ENCODE measurements around the gene PLCH2.
A peak's percentile ranks its signal among the peaks of the same experiment; 100 is the strongest.

PLCH2 gene

DNA sequence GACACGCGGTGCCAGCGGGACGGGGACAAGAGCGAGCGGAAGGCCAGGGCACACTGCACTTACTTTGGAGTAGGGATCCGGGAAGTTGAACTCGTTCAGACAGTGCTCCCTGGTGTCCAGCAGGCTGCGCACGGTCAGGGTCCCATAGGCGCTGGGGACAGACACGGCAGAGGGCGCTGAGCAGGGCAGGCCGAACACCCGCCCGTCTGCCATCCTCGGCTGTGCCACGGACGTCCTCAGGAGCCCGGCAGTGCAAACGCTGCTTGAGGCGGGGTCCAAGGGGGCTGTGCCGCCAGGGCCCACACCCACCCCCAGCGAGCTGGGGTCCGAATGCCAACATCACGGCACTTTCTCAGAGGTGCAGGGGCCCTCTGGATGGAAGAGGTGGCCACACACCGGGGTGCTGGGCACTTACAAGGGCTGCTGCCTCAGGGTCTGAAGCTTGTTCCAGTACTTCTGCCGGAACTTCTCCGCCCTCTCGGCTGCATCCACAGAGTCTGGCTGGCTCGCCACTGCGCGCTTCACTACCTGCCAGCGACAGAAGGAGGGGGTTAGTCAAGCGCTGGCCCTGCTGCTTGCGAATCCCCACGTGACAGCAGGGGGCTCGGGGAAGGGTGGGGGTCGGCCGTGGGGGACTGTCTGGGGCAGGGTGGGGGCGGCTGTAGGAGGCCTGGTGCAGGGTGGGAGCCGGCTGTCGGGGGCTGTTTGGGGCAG lies 38.0 kb downstream of the PLCH2 start:
- DNase-seq (ENCODE audit: low spot score): no peak

DNA sequence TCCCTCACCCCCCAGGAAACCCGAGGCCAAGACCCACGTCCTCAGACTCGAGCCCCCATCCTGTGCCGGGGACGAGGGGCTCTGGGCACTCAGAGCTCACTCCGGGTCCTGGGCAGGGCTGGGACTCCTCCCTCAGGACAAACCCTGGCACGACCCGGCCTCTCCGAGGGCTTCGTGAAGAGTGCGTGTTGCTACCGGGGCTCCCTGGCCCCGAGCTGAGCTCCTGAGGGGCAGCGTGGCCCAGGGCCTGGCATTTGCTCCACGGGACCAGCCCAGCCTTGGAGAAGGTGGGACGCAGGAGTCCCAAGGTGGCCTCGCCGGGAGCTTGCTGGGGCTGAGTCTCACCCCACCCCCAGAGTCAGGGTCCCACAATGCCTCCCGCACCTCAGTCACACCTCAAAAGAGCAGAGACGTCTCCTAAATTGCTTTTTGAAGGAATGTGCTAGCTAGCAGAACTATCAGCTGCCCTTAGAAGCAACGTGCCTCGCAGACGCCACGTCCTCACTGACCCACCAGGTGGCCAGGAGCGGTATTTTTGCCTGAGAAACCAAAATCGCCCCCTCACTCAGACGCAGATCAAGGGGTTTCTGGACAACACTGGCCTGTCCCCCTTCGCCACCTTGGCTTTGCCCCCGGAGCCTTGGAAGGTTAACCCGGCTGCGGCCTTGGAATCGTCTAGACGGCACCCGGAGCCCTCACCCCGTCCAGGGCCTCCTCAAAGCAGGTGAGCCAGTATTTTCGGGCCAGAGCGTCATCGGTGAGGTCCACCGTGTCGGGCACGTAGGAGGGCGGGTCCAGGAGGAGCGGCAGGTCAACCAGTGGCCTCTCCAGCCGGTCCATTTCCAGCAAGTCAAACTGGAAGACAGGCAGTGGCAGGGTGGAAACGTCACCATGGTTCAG lies 39.0 kb downstream of the PLCH2 start:
- DNase-seq (ENCODE audit: low spot score): no peak

DNA sequence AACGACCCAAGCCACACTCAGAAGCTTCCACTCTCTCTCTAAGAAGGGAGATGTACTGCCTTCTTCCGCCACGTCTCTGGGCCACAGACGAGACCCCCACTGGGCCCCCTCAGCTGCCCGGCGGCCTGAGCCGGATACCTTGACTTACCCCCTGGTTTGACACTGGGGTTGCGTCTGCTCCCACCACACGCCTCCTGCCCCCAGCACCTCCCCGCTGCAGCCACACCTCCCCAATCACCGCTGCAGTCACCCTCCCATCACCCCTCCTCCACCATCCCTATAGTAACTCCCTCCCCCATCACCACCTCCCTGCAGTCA lies 39.6 kb downstream of the PLCH2 start:
- DNase-seq (ENCODE audit: low spot score): no peak

DNA sequence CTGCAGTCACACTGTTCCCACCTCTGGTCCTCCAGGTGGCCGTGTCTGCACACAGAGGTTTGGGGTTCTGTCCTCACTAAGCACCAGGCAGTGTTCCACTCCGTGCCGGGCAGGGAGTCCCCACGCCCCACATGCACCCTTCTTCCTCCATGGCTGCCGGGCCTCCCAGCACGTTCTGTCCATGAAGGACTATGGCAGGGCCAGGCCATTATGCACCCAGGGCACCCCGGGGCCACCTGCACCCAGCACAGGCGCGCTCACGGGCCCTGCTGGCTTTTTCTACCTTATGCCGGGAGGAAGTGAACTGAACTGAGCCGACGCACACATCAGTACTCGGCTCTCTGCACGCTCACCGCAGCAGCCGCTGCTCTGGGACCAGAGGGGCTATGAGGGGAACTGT lies 40.0 kb downstream of the PLCH2 start:
- no peak for DNase-seq (ENCODE audit: low spot score)

DNA sequence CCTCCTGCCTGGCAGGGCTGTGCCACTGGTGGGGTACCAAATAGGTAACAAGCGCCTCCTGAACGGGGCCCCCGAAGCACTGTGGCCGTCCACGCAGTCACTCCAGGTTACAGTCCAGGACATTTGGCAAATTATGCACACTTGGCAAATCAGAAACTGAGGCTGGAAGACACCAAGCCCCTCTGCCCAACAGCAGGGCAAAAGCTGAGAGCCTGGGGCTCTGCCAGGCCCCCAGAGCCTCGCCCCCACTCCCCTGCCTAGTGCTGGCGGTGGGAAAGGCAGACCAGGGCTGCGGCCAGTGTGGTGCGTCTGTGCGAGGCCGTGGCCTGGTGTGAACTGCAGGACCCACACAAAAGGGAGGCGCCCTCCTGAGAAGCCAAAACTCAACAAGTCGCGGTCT lies 40.9 kb downstream of the PLCH2 start:
- DNase-seq (ENCODE audit: low spot score): no peak

DNA sequence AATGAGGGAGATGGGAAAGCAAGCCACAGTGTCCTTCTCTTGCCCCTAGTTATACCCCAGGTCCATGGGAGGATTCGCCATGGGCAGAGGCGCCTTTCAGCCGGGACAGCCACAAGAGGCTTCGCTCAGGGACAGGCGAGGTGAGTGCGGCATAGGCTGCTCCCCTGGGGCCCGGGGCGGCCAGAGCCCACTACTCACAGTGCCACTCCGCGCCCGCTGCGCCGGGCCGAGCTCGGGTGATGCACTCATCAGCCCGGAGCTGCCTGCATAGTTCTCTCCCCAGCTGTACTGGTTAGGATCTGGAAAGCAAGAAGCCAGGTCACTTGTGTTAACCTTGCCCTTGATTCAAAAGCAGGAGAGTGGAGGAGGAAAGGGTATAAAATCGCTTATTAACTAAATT lies 41.9 kb downstream of the PLCH2 start:
- no peak for DNase-seq (ENCODE audit: low spot score)

DNA sequence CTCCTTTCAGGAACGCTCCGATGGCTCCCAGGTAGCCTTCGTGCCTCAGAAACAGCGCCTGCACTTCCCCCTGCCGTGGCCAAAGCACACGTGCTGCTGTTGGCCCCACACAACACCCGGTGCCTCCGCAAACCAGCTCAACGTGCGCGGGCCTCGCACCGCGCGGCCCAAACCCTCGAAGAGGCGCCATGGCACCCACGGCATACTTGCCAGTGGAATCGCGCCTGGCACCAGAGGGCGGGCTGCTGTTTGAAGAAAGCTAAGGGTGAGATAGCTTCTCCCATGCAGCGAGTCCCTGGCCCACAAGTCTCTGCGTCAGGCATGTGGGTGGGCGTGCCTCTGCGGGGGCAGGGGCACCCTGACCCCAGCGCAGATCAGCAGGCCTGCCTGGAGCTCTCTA lies 42.4 kb downstream of the PLCH2 start:
- no peak for DNase-seq (ENCODE audit: low spot score)

DNA sequence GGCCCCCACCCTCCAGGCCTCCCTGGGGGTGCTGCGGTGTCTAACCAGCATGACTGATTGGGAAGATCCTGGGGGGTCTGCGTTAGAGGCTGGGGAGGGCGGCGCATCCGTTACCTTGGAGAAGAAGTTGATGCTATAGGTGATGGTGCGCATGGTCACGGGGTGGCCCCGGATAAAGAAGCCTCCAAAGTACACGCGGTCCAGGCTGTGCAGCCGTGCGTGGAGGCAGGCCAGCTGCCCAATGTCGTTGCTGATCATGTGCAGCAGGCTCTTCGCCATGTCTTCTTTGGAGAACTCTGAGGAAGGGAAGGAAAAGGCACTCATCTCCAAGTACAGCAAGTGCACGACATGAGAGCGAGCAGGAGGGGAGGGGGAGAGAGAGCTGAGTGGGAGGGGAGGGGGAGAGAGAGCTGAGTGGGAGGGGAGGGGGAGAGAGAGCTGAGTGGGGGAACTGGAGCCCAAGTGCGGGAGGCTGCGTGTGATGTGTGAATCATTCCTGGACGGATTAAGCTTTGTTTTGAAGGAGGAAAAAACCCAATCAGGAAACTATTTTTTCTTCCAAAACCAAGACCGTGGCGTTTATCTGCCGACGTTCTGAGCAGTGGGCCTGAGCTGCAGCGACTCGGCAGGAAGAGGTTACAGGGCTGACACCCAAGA lies 43.1 kb downstream of the PLCH2 start:
- DNase-seq (ENCODE audit: low spot score): no peak

DNA sequence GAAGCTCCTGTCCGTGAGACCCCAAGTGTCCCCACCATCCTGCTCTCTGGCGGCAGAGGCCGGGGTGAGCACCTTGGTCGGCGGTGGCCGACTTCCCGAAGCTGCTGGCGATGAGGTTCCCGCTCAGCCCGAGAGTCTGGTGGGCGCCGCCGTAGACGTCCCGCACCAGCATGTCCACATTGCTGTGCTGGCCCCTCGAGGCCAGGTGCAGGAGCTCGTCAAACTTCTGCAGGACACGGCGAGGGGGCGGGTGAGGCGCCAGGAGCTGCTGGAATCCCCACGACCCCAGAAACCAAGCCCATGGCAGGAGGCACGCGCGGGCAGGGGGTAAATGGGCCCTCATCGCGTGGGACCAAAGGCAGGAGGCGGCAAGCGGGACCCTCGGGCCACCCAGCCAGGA lies 43.6 kb downstream of the PLCH2 start:
- no peak for DNase-seq (ENCODE audit: low spot score)

DNA sequence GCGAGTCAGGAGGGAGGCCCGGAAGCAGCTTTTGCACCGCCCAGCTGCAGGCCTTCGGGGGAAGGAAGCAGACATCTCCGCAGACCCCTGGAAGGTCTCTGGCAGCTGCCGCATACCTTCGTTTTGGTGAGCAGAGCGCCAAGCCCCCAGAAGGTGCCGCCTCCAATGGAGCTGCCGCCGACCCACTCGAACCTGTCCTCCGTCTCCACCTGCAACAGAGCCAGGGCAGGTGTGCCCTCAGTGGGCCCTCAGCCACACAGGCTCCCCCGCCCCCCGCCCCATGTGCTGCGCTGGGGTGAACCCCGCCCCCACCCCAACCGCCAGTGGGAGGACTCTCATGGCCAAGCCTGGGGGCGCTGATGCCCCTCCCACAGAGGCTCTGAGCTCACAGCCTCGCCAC lies 44.1 kb downstream of the PLCH2 start:
- DNase-seq (ENCODE audit: low spot score): no peak

DNA sequence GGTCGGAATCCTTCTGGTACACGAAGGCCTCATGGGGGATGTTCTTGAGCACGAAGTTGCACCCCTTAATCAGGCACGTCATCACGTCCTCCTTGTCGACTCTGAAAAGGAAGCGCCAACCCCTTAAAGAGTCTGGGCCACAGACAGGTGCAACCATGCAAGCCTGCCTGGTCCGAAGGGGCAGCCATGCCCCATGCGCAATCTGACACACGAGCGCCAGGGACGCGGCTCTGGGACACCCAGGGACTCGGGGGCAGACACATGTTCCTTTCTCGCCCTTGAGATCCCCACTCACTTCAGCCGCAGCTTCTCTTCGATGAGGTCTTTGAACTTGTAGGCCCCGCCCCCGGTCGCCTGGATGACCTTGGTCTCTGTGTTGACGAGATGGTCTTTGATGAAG lies 44.7 kb downstream of the PLCH2 start:
- DNase-seq (ENCODE audit: low spot score): no peak

DNA sequence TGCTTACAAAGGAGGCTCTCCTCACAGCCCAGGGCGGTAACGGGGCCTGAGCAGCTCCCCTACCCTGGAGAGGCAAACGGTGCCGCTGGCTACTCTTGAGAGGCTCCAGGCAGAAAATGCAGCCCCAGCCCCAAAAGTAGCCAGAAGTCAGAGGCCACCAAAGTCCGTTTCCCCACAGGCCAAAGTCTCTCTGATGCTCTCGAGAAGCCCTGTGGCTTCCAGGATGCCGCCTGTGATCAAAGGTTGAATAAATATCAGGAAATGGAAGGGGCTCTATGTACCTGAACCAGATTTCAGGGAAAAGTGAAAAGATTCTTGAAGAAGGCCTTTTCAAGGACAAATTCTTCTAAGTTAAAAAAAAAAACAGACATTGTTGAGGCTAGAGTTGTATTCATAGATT lies 46.1 kb downstream of the PLCH2 start:
- no peak for DNase-seq (ENCODE audit: low spot score)

DNA sequence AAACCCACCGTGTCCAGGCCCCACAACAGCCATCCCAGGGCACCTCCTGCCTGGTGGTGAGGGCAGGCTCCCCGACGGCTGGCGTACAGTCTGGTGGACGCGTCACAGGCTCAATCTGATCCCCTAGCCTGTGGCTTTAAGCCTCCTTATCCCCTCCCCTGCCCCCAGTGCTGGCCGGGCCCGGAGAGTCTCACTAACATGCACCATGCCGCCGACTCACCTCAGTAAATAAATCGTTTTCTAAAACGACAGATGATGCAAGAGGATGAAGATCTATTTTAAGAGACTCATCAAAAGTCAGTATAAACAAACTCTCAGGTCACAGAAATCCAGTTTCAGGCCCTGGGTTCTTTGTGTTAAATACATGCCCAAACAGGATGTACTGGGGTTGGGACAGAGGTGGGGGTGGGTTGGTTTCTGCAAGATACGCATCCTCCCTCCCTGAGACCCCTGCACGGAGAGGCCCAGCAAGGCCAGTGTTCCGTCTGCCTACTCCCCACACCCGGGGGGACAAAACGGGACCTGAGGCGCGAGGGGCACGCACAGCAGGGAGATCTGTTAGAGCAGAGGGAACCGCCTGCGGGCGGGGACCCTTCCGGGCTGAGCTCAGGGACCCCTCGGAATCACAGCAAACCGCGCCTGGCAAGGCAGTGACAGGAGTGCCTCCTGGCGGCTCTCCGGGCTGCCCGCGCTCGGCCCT lies 47.3 kb downstream of the PLCH2 start:
- DNase-seq (ENCODE audit: low spot score): no peak

DNA sequence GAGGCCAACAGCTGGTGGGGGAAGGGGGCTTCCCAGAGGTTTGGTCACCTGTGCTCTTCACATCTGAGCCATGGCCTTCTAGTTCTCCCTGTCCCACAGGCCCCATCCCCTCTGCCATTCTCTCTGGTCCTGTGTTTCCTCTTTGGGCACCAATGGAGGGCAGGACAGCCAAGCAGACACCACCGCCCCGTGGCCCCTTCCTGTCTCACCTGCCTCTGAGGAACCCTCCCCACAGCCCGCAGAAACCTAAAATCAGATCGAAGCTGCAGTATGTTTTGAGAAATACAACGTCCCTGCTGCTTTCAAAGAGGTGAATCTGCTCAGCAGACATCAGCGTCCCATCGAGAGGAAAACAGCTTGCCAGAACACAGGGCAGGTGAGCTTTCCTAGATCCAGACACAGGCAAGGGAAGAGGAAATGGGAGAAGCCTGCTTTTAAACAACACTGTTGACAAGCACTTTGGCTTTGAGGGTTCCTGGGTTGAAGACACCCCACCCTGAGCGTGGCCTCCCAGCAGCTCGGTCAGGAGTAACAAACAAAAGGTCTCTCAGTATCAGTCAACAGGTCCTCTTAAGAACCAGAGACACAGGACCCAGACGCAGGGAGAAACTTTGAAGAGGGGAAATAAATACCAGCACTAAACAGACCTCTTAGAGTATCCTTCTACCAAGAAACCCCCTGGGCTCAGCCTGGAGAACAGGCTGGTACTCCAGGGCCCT lies 48.0 kb downstream of the PLCH2 start:
- no peak for DNase-seq (ENCODE audit: low spot score)

DNA sequence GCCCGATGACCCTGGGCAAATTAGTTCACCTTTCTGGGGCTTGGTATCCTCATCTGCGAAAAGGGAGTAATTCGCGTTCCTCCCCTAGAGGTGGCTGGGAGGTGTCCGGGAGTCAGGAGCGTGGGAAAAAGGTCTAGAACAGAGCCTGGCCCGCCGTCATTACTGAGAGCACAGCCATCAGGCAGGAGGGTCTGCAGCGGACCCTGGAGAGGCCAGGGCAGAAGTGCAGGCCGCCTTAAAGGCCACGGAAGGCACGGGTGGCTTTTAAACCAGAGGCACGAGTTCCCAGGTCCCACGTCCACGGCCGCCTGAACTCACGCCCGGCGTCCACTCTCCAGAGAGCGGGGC lies 49.5 kb downstream of the PLCH2 start:
- no peak for DNase-seq (ENCODE audit: low spot score)

DNA sequence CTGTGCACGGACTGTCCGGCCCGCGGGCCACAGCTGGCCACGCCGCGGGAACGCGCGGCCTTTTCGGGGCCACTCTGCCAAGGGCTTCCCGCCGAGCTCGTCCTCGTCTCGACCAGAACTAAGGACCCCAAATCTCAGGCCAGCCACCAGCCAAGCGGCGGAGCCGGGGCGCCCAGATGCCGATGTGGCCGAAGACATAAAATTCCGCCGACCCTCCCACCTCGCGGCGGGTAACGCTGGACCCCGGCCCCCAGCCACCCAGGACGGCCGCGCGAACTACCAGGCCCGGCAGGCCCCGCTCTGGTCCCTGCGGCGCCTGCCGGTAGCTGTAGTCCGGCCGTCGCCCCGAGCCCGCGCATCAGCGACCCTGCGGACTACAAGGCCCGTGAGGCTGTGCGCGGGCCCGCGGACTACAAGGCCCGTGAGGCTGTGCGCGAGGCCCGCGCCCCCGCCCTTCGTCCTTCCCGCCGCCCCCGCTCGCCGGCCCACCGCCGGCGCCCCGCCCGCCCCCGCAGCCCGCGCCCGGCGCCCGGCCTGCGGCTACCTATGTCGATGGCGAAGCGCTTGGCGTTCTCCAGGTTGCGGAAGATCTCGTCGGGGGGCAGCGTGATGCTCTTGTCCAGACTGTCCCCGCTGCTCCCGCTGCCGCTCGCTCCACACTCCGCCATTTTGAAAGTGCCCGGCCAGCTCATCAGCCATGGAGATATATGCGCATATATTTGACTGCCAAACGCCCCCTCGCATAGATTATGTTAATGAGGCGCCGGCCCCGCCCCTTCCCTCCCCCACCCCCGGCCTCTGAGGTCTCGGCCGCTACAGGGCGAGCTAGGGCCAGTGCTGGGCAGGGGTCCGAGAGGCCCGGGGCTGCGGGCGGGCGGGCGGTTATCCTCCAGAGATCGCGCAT lies 50.1 kb downstream of the PLCH2 start, which contains the start of gene PANK4:
PANK4 (minus strand) TSS at position 677 of the 904 bp plus-strand sequence; CDS start at position 668, 9 bp downstream.
- peak; percentile 86 for DNase-seq (ENCODE audit: low spot score)

DNA sequence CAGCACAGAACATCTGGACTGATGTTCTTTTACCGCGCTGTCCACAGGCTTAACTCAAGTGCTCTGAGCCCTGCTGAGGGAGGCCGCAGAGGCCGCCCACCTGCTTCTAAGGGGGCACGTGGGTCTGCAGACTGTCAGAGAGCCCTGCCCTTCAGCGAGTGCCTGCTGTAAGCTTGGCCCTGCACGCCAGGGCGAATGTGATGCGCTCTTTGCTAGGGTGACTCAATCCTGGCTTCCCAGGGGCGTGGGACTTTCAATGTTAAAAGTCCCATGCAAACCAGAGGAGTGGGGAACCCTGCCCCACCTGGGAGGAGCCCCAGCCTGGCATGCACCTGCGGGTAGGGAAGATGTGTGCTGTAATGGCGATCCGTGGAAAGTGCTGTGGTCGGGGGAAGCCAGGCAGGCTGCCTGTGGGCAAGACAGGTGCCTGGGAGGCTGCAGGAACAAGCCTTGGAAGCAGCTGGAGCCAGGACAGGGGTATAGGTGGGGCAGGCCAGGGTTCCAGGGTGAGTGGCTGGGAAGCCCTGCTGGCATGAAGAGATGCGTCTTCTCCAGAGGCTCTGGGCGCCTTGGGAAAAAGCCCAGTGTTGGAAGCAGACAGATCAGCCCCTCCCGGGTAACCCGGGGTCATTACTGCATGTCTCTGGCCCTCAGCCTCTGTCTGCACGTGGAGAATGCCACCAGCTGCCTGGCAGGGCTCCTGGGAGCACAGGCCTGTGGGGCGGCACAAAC lies 50.9 kb downstream of the PLCH2 start:
- peak; percentile 69 for DNase-seq (ENCODE audit: low spot score)

DNA sequence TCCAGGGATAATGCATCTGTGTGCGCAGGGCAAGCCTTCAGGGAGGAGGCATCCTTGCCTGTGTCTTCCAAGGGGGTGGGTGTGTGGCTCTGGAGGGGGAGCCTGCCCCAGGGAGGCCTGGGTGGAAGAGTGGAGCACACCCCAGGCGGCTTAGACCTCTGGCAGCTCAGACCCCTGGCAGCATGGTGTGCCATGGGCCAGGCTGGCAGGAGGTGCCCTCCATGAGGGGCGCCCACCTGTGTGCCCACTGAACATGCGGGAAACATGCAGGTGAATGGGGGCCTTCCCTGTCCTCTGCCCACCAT lies 51.4 kb downstream of the PLCH2 start:
- DNase-seq (ENCODE audit: low spot score): no peak

DNA sequence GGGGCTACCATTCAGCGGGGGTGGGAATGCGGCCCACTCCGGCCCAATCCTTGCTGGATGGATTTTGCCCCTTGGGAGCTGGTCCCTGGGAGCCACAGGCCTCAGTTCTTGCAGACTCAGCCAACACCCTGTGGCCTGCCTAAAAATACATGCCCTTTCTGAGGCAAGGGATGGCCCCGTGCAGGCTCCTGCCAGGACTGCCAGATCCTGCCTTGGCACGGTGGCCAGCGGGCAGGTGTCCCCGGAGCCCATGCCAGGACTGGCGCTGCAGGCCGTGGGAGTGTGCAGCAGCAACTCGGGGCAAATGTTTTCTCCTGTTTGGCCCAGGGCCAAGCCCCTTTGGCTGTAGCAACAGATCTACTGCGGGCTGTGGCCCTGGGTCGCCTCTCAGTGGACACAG lies 51.9 kb downstream of the PLCH2 start:
- no peak for DNase-seq (ENCODE audit: low spot score)

DNA sequence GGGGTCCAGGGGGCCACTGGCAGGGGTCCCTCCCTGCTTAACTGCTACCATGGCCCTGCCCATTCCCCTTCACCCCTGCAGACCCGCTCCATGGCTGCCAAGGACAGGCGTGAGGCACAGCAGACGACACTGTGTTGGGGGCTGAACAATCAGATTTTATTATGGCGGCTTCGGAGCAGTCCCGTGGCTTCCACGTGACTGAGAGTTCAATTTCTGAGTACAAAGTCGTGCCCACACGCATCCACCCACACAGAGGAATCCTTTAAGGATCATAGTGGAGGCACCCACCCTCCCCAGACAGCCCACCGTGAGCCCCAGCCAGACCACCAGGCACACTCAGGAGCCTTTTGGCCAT lies 52.5 kb downstream of the PLCH2 start:
- DNase-seq (ENCODE audit: low spot score): no peak
